T-cell (primary cell): ENCODE data around the gene ONECUT2. TPM values are rescaled to one million over a fixed set of nuclear protein-coding genes. Genes with fewer than 3 reads are reported as not detected.
A peak's percentile ranks its signal among the peaks of the same experiment; 100 is the strongest.

ENCODE experiments used
- ATAC-seq, 4 experiments: fragments of 200-7000 bp in 3 of 4; fragments of 150-1000 bp in 1 of 4; cut with Tn5 transposase; replicated peaks in 1 of 4; 1 replicate in 3 of 4; 2 replicates in 1 of 4; pipeline ENCODE4 v1.10.0; 2021; ENCODE audit warnings: moderate library complexity in 3 of 4, mild to moderate bottlenecking in 2 of 4, moderate number of reproducible peaks in 1 of 4
- CTCF ChIA-PET, 2 donors: fragments of 300-600 bp; sonication (Branson Sonifier 250); formaldehyde crosslinking; loops; one replicate each; lab custom pipeline; 2022; ENCODE audit warnings: antibody characterized with exemption in 2 of 2; lab: Charles Lee
- POLR2A ChIA-PET, 2 donors: fragments of 300-600 bp; sonication (Branson Sonifier 250); formaldehyde crosslinking; loops; one replicate each; lab custom pipeline; 2022; ENCODE audit warnings: antibody characterized with exemption in 2 of 2; lab: Charles Lee
- DNase-seq, 35 experiments: peaks; one replicate each; pipeline versions ENCODE4 v3.0.0 to v3.0.0-alpha.2; 2013 to 2023
- H3K27ac ChIP-seq: one replicate; pipeline ENCODE4 v1.5.1; 2013; ENCODE audit warnings: low read length
- H3K27me3 ChIP-seq, 2 experiments: replicated peaks in 1 of 2; 1 replicate in 1 of 2; 2 replicates in 1 of 2; pipeline versions ENCODE4 v1.6.1 to v1.7.0; 2013; ENCODE audit warnings: low read length in 1 of 2, mixed read lengths in 1 of 2; ENCODE audit not compliant: control insufficient read depth in 2 of 2, insufficient read depth in 2 of 2; ENCODE audit errors: extremely low read depth in 1 of 2
- H3K36me3 ChIP-seq, 2 donors: 1 replicate in 1 of 2; 2 replicates in 1 of 2; pipeline versions ENCODE4 v1.6.1 to v1.7.0; 2013; ENCODE audit warnings: low read length in 1 of 2; ENCODE audit not compliant: control insufficient read depth in 2 of 2, insufficient read depth in 1 of 2; ENCODE audit errors: extremely low read depth in 1 of 2
- H3K4me1 ChIP-seq, 2 experiments: 1 replicate in 1 of 2; 2 replicates in 1 of 2; pipeline versions ENCODE4 v1.6.1 to v1.7.0; 2013; ENCODE audit warnings: low read length in 2 of 2, mixed read lengths in 1 of 2; ENCODE audit not compliant: insufficient read depth in 2 of 2, control insufficient read depth in 1 of 2; ENCODE audit errors: extremely low read depth in 1 of 2
- H3K4me3 ChIP-seq, 2 donors: 1 replicate in 1 of 2; 2 replicates in 1 of 2; pipeline versions ENCODE4 v1.5.1 to v1.7.0; 2013; ENCODE audit warnings: mild to moderate bottlenecking in 2 of 2, low read length in 1 of 2, moderate library complexity in 1 of 2; ENCODE audit not compliant: control insufficient read depth in 1 of 2; ENCODE audit errors: extremely low read depth in 1 of 2
- H3K9me3 ChIP-seq: 2 replicates; pipeline ENCODE4 v1.7.0; 2013
- H3K27ac Mint-ChIP-seq, 2 donors: one replicate each; pipeline ENCODE4 v1.8.0; 2020 to 2021; ENCODE audit warnings: mild to moderate bottlenecking in 2 of 2, mixed read lengths in 2 of 2
- H3K27me3 Mint-ChIP-seq, 2 donors: one replicate each; pipeline ENCODE4 v1.8.0; 2021 to 2022; ENCODE audit warnings: mixed read lengths in 2 of 2
- H3K36me3 Mint-ChIP-seq: one replicate; pipeline ENCODE4 v1.8.0; 2021; ENCODE audit warnings: mixed read lengths
- H3K4me1 Mint-ChIP-seq, 3 donors: one replicate each; pipeline ENCODE4 v1.8.0; 2020 to 2022; ENCODE audit warnings: mixed read lengths in 3 of 3, mild to moderate bottlenecking in 1 of 3
- H3K4me3 Mint-ChIP-seq, 3 donors: one replicate each; pipeline ENCODE4 v1.8.0; 2020 to 2022; ENCODE audit warnings: mild to moderate bottlenecking in 3 of 3, mixed read lengths in 3 of 3, moderate library complexity in 3 of 3
- H3K9me3 Mint-ChIP-seq, 3 donors: one replicate each; pipeline ENCODE4 v1.8.0; 2020 to 2022; ENCODE audit warnings: mixed read lengths in 3 of 3
- WGBS: methylation state at CpG from one replicate; pipeline ENCODE4 v1.1.5; 2013; ENCODE audit warnings: missing lambda C conversion rate; ENCODE audit not compliant: insufficient coverage; 5-methylcytosine and 5-hydroxymethylcytosine counted together
- total RNA-seq, 35 experiments: library from RNA in 6 of 35; stranded (reverse) in 6 of 35; fragments of 120-200 nt in 1 of 35; gene quantifications; one replicate each; pipeline versions ENCODE4 v1.2.1 to v1.2.4 and lab custom pipeline; 2013 to 2026

The ONECUT2 gene
- total RNA-seq, 5 donors from 2014 or later (not counting 1 experiment from before 2014, with no cell fraction given): 0.03 to 0.23 (median 0.09) TPM; not detected in 2

DNA sequence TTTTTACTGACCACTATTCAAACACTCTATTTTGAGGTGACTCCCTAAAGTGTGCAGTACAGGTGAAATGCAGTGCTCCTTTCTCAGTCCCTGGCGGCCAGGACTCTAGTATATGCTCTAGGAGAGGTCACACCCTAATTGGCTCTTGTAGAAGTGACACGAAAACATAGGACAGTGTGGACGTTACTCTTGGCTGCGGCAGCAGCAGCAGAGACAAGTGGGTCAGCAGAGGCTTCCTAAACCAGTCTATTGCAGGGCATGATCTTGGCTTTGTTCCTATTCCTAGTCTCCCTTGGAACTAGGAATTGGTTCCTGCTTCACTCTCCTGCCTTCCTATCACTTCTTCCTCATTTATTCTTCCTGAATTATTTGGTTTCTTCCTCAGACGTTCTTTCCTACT, 10.1 kb upstream of the ONECUT2 start:
- H3K27me3 Mint-ChIP-seq: peaks cover 53 to 66% of the 10 kb centered on the region in 2 donors
- H3K4me3 Mint-ChIP-seq: no peak overlapping the region
- 78% methylated on average over 4 of the region's 5 CpGs for WGBS
- peaks cover 6 to 13% of the 10 kb centered on the region in 2 experiments for H3K4me1 ChIP-seq
- CTCF ChIA-PET: no interaction called here
- no peaks in the 10 kb centered on the region for H3K36me3 Mint-ChIP-seq
- no peak overlapping the region for H3K4me3 ChIP-seq
- H3K9me3 Mint-ChIP-seq: peaks cover 3 to 5% (median 5%) of the 10 kb centered on the region in 3 donors
- ATAC-seq (no peak), DNase-seq (no peak)
- peaks cover 21 to 25% of the 10 kb centered on the region in 2 experiments for H3K27me3 ChIP-seq
- no peaks in the 10 kb centered on the region for H3K36me3 ChIP-seq
- H3K4me1 Mint-ChIP-seq: peaks cover 11 to 12% (median 12%) of the 10 kb centered on the region in 3 donors
- POLR2A ChIA-PET: no interaction called here
- H3K9me3 ChIP-seq: peaks cover 8% of the 10 kb centered on the region
- H3K27ac Mint-ChIP-seq: no peak overlapping the region
- H3K27ac ChIP-seq: no peak overlapping the region

DNA sequence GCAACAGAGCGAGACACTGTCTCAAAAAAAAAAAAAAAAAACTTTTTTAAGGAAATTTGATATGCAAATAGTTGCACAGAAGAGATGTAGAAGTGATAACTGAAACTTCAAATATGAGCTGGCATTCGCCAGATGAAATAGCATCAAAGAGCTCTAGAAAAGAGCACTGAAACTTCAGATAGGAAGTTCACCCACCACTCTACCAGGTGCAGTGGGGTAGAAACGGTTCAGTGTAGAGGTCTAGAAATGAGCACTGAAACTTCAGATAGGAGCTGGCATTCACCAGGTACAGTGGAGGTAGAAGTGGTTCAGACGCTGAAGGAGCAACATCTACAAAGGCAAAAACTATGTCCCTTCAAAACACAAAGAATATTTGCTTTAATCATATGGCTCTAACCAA, 9.0 kb upstream of the ONECUT2 start:
- Mint-ChIP-seq H3K36me3 (no peaks in the 10 kb centered on the region), H3K4me1 (peaks cover 14 to 17% (median 16%) of the 10 kb centered on the region in 3 donors), H3K4me3 (no peak overlapping the region), H3K9me3 (peaks cover 1 to 5% (median 5%) of the 10 kb centered on the region in 3 donors), H3K27ac (no peak overlapping the region), H3K27me3 (peaks cover 57 to 67% of the 10 kb centered on the region in 2 donors)
- no peak overlapping the region for H3K4me3 ChIP-seq
- POLR2A ChIA-PET: interaction anchor here in 1 of 2 donors (0.6 kb wide), 1 partner anchor 196 kb away, joined by 7 read pairs; no protein-coding TSS in a partner anchor
- no peak overlapping the region for H3K27ac ChIP-seq
- H3K36me3 ChIP-seq: no peaks in the 10 kb centered on the region
- H3K4me1 ChIP-seq: peaks cover 6 to 19% of the 10 kb centered on the region in 2 experiments
- no CpG with 5 or more reads among the region's 4 CpGs for WGBS
- CTCF ChIA-PET: interaction anchor here in 1 of 2 donors (0.6 kb wide), 2 partner anchors 20 to 1654 kb away, joined by 4 to 5 read pairs; no protein-coding TSS in a partner anchor
- H3K27me3 ChIP-seq: peaks cover 26 to 36% of the 10 kb centered on the region in 2 experiments
- ATAC-seq (no peak), DNase-seq (no peak)
- H3K9me3 ChIP-seq: peaks cover 8% of the 10 kb centered on the region

GRCh38 chr18:57427429-57428201, 7.6 kb upstream of the ONECUT2 start:
- DNase-seq: no peak
- Histone ChIP-seq H3K27ac (no peak overlapping the region), H3K27me3 (peaks cover 30 to 39% of the 10 kb centered on the region in 2 experiments), H3K36me3 (no peaks in the 10 kb centered on the region), H3K4me1 (peaks cover 6 to 19% of the 10 kb centered on the region in 2 experiments), H3K4me3 (peak overlapping the region in 1 of 2 donors; percentile 62), H3K9me3 (peaks cover 8% of the 10 kb centered on the region)
- 12% methylated on average over 76 of the region's 80 CpGs for WGBS
- POLR2A ChIA-PET: no interaction called here
- peaks cover 5 to 9% (median 8%) of the 10 kb centered on the region in 3 donors for H3K9me3 Mint-ChIP-seq
- ATAC-seq: peak in 1 of 4 experiments; percentile 24
- peak overlapping the region in 1 of 3 donors; percentile 60 for H3K4me3 Mint-ChIP-seq
- H3K36me3 Mint-ChIP-seq: no peaks in the 10 kb centered on the region
- peaks cover 14 to 17% (median 16%) of the 10 kb centered on the region in 3 donors for H3K4me1 Mint-ChIP-seq
- no peak overlapping the region for H3K27ac Mint-ChIP-seq
- peaks cover 64 to 69% of the 10 kb centered on the region in 2 donors for H3K27me3 Mint-ChIP-seq
- CTCF ChIA-PET: no interaction called here

- H3K4me1 ChIP-seq: peaks cover 6 to 19% of the 10 kb centered on the region in 2 experiments
- DNase-seq (no peak), ATAC-seq (no peak)
- peaks cover 8% of the 10 kb centered on the region for H3K9me3 ChIP-seq
- H3K4me3 ChIP-seq: peak overlapping the region in 1 of 2 donors; percentile 57
- peaks cover 35 to 44% of the 10 kb centered on the region in 2 experiments for H3K27me3 ChIP-seq
- WGBS: 14% methylated on average over 79 of the region's 99 CpGs
- Mint-ChIP-seq H3K4me1 (peaks cover 16 to 18% (median 17%) of the 10 kb centered on the region in 3 donors), H3K27me3 (peaks cover 66 to 76% of the 10 kb centered on the region in 2 donors), H3K9me3 (peaks cover 5 to 14% (median 8%) of the 10 kb centered on the region in 3 donors), H3K36me3 (no peaks in the 10 kb centered on the region), H3K27ac (no peak overlapping the region), H3K4me3 (peak overlapping the region in 1 of 3 donors; percentile 61)
- CTCF ChIA-PET: no interaction called here
- H3K36me3 ChIP-seq: no peaks in the 10 kb centered on the region
- POLR2A ChIA-PET: no interaction called here
- no peak overlapping the region for H3K27ac ChIP-seq
These were observed 6.7 kb upstream of the ONECUT2 start for GRCh38 chr18:57428221-57429150.

- peaks cover 73 to 82% of the 10 kb centered on the region in 2 donors for H3K27me3 Mint-ChIP-seq
- H3K4me1 Mint-ChIP-seq: peaks cover 17 to 25% (median 22%) of the 10 kb centered on the region in 3 donors
- H3K27ac Mint-ChIP-seq: no peak overlapping the region
- no peak overlapping the region for H3K27ac ChIP-seq
- H3K36me3 ChIP-seq: no peaks in the 10 kb centered on the region
- peaks cover 5 to 15% (median 8%) of the 10 kb centered on the region in 3 donors for H3K9me3 Mint-ChIP-seq
- peaks cover 39 to 54% of the 10 kb centered on the region in 2 experiments for H3K27me3 ChIP-seq
- ChIA-PET POLR2A (no interaction called here), CTCF (no interaction called here)
- H3K36me3 Mint-ChIP-seq: no peaks in the 10 kb centered on the region
- H3K4me1 ChIP-seq: peaks cover 6 to 24% of the 10 kb centered on the region in 2 experiments
- H3K4me3 Mint-ChIP-seq: peak overlapping the region in 2 of 3 donors; percentile 17 to 61
- DNase-seq (no peak), ATAC-seq (no peak)
- 0% methylated on average over 1 of the region's 22 CpGs for WGBS
- H3K4me3 ChIP-seq: peak overlapping the region in 1 of 2 donors; percentile 57
- H3K9me3 ChIP-seq: peaks cover 8% of the 10 kb centered on the region
These were observed 5.8 kb upstream of the ONECUT2 start for GRCh38 chr18:57429167-57430078.
